GM19351 (cell line): ENCODE measurements around the gene DGKK.

ENCODE experiments used
- ATAC-seq: cut with Tn5 transposase; IDR thresholded peaks from one replicate; pipeline ENCODE4 v1.9.1; 2021; ENCODE audit warnings: mild to moderate bottlenecking, moderate library complexity; ENCODE audit not compliant: unreplicated experiment

Gene DGKK

GRCh38 chrX:50470103-50471031 is at the start of gene DGKK:
Gene DGKK (minus strand): TSS chrX:50470825. CDS start chrX:50470678, 147 bp downstream.
- ATAC-seq = no peak

- ATAC-seq = no peak
Measured at GRCh38 chrX:50514811-50515210, 44.2 kb upstream of the DGKK start.

- no peak for ATAC-seq
Measured at GRCh38 chrX:50497114-50497513, 26.5 kb upstream of the DGKK start.

GRCh38 chrX:50495616-50496015 is 25.0 kb upstream of the DGKK start:
- no peak for ATAC-seq

GRCh38 chrX:50492720-50493119 is 22.1 kb upstream of the DGKK start:
- ATAC-seq = no peak

GRCh38 chrX:50484662-50485061 is 14.0 kb upstream of the DGKK start:
- ATAC-seq = no peak

GRCh38 chrX:50483283-50483682 is 12.7 kb upstream of the DGKK start:
- no peak for ATAC-seq

- no peak for ATAC-seq
Measured at GRCh38 chrX:50475208-50475607, 4.6 kb upstream of the DGKK start.

- no peak for ATAC-seq
Measured at GRCh38 chrX:50471390-50471789, 765 bp upstream of the DGKK start.

- no peak for ATAC-seq
Measured at GRCh38 chrX:50469206-50469605, 1.4 kb downstream of the DGKK start.

- ATAC-seq = no peak
Measured at GRCh38 chrX:50459615-50460014, 11.0 kb downstream of the DGKK start.

- no peak for ATAC-seq
Measured at GRCh38 chrX:50458483-50458882, 12.1 kb downstream of the DGKK start.

- ATAC-seq = no peak
Measured at GRCh38 chrX:50456712-50457484, 13.7 kb downstream of the DGKK start.

GRCh38 chrX:50452782-50453181 is 17.8 kb downstream of the DGKK start:
- no peak for ATAC-seq

- ATAC-seq = no peak
Measured at GRCh38 chrX:50450324-50450723, 20.3 kb downstream of the DGKK start.

- no peak for ATAC-seq
Measured at GRCh38 chrX:50448565-50448964, 22.1 kb downstream of the DGKK start.

GRCh38 chrX:50447535-50447934 is 23.1 kb downstream of the DGKK start:
- ATAC-seq = no peak

GRCh38 chrX:50442426-50443116 is 28.1 kb downstream of the DGKK start:
- ATAC-seq = no peak

GRCh38 chrX:50436797-50437196 is 33.8 kb downstream of the DGKK start:
- ATAC-seq = no peak

- ATAC-seq = no peak
Measured at GRCh38 chrX:50432829-50433289, 37.8 kb downstream of the DGKK start.

GRCh38 chrX:50431623-50432022 is 39.0 kb downstream of the DGKK start:
- no peak for ATAC-seq
